GM12874 (cell line): ENCODE measurements around the gene LEMD3.

Source experiments
- CTCF ChIP-seq: IDR thresholded peaks from 2 replicates; pipeline ENCODE4 v1.5.1; 2011; ENCODE audit warnings: low read depth, mild to moderate bottlenecking, control low read depth, low read length, moderate library complexity; ENCODE audit not compliant: insufficient read depth

The LEMD3 gene

GRCh38 chr12:65196762-65197567 is 27.6 kb downstream of the LEMD3 start:
- no peak for TF ChIP-seq CTCF

- TF ChIP-seq CTCF, result no peak
Measured at GRCh38 chr12:65199604-65200003, 30.2 kb downstream of the LEMD3 start.

DNA sequence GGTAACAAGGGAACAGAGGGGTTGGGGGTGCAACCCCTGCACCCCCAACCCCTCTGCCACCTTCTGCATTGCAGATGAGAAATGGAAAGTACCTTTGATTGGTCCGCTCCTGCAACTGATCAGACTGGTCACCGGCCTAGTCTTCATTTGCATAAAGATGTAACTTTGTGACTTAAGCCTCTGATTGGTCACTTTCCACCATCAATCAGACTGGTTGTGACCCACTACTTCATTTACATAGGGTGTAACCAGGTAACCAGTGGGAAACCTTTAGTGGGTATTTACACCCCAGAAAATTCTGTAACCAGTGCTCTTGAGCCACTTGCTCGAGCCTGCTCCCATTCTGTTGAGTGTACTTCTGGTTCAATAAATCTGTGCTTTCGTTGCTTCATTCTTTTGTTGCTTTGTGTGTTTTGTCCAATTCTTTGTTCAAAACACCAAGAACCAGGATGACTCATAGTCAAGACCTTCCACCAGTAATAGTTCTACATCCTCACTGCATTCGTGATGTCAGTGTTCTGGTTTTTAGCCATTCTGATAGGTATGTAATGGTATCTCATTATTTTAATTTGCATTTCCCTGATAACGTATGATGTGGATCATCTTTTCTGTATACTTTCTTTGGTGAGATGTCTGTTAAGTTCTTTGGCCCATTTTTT is 30.8 kb downstream of the LEMD3 start:
- TF ChIP-seq CTCF, result no peak

- no peak for TF ChIP-seq CTCF
Measured at GRCh38 chr12:65203376-65203775, 34.0 kb downstream of the LEMD3 start.

- no peak for TF ChIP-seq CTCF
Measured at GRCh38 chr12:65204886-65205525, 35.6 kb downstream of the LEMD3 start.

DNA sequence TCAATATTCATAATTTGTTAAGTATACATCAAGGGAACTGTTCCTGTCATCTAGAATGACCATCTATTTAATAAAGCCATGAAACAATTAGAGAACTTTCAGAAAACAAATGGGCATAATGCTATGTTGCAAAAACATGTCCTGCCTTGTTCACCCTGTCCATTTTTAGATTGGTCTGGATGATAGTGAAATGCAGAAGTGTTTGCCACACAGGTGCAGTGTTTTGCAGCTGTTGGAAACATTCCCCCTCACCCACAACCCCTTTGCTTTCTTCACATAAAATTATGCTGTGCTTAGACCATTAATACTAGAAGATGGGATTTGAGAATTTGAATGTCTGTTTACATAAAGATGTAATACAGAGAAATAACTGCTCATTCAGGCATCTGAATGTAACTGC is 36.5 kb downstream of the LEMD3 start:
- TF ChIP-seq CTCF, result no peak

GRCh38 chr12:65208125-65208524 is 38.7 kb downstream of the LEMD3 start:
- no peak for TF ChIP-seq CTCF
